ENCODE measurements around the gene HOXD11.

Gene HOXD11

DNA sequence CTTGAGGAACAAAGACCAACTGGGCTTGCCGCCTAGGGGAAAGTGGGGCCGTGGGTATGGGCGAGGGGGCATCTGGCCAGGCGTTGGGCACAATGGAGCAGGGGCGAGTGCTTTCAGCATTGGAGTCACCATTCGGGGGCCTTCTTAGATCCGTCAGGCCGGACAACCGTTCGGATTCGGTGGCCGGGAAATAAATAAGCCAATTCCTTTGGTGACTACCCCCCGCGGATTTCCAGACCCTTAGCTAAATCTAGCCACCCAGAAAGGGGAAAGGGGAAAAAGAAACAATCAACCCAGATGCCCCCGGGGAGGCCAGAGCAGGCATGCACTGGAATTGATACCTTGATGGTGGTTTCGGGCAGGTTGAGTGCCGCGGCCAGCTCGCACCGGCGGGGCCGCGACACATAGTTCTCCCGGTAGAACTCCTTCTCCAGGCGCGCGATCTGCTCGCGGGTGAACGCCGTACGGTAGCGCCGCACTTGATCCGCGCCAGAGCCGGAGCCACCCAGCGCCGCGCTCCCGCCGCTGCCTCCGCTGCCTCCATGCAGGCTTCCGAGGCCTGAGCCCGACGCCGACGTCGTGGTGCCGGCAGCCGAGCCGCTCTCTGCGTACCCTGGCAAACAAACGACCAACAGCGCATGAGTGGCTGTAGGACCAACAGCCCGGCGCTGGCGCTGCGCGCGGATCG lies 25.1 kb upstream of the HOXD11 start:
- no peak for DNase-seq

DNA sequence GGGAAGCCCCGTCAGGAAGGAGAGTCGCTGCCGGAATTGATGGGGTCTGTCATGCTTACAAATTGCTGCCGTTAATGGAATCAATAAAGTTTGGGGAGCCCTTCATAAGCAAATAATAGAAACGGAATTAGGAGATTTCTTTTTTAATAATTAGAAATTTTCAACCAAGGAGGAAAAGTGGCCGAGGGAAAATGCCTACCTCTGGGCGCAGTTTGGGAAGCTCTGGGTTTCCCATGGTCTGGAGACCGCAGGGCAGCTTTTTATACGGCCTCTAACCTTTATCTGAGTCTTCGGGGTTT lies 24.6 kb upstream of the HOXD11 start:
- DNase-seq: no peak

DNA sequence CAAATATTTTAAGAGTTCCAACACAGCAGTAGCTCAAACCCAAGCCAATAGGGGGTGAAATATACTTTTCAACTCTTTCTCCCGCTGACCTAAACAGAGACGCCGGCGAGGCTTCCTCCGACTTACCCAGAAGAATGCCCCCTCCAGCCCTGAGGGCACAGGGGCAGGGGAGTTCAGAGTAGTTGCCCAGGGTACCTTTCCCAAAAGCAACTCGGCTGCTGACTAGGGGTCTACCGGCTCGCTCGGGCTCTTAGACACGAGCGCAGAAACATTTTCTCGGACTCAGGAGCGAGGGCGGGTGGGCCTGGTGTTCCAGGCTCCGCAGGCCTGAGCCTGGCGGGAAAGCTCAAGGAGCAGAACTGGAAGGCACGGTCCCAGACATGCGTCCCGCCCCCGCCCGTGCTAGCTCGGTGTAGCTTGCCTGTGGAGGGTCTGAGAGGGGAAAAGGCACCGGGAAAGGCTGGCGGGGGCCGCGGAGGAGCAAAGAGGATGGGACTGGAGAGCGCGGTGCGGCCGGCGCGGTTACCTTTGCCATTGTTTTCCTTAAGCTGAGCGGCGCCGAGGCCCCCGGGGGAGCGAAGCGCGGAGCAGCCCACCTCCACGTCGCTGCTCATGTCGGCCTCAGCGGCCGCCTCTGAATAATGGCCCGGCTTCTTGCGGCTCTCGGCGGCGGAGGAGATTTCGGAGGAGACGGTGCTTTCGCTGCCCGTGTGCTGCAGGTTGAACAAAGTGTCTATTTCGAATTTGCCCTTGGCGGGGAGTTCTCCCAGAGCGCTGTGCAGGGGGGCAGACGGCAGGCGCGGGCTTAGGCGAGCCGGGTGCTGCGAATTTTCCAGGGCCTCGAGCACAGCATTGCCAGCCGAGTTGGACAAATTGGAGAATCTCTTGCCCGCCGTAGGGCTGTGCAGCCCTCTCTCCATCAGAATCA lies 24.0 kb upstream of the HOXD11 start:
- DNase-seq: no peak

DNA sequence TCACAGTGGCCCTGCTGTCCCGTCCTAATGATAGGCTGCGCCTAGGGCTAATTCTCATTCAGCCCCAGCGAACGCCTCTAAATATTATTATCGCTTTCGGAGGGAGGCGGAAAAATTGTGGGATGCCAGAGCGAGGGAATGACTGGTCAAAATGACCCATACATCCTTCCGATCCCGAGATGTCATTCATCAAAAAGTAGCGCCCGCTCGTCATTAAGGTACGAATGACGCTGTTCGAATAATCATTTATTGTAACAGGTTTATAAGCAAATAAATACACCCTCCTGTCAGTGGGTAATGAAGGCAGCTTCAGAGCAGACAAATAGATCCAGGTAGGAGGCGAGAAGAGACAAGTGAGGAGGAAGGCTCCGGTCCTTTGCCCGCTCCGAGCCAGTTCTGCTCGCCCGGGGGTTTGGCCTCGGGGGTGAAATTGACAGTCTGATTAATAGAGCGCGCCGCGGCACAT lies 23.3 kb upstream of the HOXD11 start, which contains the start of gene EVX2:
EVX2 (minus strand) TSS at position 167 of the 466 bp plus-strand sequence. CDS start 186 bp downstream, outside the sequence.
- DNase-seq: no peak

DNA sequence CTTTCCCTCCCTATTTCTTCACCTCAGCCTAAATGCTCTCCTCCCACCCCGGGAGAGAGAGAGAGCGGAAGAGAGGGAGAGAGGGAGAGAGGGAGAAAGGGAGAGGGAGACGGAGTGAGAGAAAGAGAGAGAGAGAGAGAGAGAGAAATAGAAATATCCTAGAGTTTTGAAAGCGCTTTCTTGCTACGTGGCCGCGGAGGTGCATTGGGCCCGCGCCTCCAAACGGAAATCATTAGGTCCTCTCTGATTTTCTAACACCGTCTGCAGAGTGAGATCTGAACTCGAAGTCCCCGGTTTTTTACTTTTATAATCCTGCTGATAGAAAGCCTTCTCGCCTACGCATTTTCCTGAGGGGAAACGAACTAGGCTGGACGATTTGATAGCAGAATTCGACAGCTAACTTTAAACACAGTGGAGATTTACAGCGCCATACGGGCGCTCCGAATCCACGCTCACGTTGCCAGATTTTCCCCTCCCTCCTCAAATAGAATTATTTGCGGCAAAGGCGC lies 22.4 kb upstream of the HOXD11 start:
- DNase-seq: no peak

DNA sequence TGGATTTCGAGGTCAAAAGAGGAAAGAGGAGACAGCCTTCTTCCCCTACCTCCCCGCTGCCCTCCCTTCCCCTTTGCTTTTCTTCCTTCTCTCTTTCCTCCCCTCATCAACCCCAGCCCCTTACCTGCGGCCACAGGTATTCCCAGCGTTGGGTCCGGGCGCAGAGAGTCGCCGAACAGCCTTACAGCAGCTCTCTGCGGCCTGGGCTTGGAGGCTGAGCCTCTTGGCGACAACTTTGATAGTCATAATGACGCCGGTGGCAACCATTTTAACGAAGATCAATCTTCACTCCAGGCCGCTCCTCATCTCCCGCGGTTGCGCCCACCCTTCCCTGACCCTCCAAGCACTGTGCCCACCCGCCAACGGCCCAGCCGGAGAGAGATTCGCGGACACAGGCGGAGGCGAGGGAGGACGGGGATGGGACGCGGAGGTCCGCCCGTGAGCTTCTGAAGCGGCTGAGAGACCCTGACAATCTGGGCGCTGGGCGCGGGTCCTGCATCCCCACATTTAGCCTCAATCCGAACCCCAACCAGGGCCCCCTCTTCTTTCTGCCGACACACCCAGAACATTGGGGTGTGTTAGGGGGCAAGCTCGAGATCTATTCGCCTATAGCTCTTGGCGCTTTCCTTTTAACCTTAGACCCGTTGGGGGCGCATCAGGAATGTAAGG lies 21.8 kb upstream of the HOXD11 start:
- DNase-seq: no peak

DNA sequence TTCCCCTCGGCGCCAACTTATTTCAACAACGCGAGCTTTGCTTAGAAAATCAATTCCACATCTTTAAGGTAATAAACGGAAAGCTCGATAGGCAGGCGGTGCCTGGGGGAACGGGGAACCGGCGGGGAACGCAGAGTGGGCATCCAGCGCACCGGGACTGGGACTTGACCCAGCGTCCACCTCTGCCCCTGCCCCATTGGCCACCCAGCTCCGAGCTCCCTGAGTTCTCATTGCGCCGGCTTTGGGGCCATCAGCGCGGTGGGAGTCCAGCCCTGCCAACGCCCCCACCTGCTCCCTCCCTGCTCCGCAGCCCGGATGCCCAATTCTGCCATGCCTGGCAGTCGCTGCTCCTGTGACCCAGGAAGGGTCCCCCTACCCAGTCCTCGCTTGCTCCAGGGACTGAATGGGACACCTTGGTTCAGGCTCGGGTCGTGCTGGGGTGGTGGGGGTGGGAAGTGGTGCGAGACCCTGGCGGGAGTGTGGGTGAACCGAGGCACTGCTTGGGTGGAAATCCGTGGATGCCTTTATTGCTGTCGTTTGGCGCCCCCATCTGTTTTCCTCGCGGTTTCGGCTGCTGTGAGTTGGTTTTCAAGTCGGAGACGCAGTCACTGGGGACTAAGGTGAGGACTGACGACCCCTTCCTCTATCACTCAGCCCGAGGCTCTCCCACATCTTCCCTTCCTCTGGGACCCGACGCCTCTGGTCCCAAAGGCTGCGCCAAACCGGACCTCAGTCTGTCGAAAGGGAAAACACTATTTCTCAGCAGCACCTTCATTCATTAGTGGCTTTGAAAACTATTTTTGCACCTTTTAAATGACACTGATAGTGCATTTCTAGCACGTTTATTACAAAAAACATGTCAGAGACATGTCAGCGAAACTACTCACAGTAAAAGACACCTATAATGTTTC lies 21.0 kb upstream of the HOXD11 start:
- DNase-seq: no peak

DNA sequence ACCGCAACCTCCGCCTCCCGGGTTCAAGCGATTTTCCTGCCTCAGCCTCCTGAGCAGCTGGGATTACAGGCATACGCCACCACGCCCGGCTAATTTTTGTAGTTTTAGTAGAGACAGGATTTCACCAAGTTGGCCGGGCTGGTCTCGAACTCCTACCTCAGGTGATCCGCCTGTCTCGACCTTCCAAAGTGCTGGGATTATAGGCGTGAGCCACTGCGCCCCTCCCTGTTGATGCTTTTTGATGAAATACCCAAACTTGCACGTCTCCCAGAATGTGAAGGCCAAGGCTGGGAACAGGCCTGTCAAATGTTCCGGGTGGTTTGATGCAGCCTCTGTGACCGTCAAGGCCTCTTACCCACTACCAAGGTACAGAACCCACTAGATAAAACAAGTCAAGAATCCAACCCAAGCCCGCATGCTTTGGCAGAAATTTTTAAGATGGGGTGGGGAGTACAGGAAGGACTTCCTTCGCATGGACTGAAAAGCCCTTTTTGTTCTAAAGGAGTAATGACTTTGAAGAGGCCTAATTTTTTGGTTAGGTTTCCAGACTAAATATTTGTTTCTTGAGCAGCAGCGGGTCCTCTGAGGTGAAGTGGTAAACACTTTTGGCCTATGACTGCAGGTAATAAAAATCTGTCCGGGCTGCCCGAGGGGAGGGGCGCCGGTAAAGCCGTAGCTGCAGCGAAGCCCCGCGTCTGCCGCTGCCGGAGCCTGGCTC lies 19.6 kb upstream of the HOXD11 start:
- no peak for DNase-seq

DNA sequence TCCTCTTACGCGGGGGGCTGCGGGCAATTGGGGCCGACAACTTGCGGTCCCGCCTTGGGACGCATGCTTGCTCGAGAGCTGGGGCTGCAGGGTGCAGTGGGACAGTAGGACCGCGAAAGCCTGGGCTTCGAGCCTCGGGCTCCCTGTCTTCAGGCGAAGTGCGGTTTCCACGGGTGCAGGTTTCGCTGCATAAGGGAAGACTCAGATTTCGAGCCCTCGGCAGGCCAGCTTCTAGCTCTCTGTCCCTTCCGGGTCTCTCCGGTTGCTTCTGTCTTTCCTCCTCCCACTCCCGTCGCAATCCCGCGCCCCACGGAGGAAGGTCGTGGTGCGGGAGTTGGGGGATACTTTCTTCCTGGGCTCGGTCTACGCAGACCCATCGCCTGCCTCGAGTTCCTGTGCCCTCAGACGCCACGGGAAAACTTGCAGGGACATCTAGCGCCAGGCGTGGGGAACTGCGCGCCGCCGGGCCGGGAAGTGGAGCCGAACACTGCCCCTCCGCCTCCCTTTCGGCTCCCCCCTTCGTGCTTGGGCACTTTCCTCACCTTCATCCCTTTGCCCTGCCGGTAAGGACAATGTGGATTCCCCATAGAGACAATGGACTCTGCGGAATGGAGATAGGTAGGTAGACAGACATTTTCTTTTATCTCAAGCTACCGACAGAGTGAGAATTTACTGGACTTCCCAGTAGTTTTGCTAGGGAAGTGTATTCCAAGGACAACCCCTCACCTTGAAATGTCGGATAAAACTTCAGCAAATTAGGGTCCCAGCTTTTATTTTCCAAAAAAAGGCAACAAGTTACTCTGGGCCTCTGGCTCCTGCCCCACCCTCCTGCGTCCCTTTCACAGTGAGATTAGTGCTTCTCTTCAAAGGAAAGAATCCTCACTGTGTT lies 18.8 kb upstream of the HOXD11 start:
- DNase-seq: peak; percentile 30

DNA sequence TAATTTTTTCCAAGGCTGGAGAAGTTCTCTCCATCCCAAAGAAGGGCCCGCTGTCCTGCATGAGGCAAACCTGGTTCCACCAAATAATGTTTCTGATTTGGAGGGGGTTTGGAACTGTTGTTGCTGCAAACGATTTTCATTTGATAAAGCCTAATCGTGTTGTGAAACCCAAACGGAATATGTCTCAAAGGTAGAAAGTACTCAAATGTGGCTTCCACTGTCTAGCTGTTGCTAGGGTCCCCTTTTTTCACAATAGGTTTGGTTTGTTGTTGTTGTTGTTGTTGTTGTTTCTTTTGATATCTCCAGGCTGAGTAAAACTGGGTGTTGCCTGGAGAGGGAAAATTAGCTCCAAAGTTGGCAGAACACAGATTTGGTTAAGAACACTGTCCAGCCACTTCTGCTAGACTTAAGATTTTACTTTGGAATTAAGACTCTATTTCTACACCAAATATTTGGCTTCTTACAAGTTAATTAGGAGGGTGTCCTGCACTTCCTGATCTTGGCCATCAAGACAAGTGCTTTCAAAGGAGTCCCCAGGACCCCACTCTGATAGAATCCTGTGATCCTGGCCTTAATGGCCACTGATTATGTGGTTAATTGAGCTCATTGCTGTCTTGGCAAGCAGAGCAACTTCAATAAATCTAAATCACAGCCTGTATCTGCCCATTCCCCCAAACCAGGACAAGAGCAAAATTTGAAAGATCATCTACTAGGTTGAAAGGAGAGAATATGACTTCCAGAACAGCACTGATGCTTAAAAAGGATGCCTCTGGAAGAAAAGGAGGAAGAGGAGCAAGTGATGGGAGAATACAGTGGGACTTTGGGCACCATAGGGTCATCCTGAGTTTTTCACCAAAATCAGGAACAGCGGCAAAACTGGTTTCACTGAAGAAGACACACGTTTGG lies 17.9 kb upstream of the HOXD11 start:
- DNase-seq: no peak

DNA sequence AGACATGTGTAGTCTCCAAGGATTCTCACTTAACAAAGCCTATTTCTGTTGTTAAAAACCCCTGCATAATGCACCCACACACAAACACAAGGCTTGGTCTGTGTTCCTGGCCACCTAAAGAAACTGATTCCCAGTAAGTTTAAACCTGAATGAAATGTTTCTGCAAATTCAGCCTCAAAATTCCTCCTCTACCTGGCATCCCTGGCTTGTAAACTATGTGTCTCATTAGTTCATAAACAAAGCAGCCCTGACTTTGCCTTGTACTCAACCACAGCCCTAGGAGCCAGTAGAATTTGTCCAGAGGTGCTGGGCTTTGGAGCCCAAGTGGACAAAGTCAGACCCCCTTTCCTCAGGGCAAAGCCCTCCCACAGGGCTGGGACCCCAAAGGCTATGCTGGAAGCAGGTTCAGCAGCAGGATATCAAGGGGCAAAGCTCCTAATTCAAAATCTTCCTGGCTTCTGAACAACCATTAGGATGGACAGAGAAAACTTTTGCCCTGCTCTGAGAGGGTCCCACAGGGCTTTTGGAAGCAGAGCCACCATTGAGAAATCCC lies 17.2 kb upstream of the HOXD11 start:
- no peak for DNase-seq

DNA sequence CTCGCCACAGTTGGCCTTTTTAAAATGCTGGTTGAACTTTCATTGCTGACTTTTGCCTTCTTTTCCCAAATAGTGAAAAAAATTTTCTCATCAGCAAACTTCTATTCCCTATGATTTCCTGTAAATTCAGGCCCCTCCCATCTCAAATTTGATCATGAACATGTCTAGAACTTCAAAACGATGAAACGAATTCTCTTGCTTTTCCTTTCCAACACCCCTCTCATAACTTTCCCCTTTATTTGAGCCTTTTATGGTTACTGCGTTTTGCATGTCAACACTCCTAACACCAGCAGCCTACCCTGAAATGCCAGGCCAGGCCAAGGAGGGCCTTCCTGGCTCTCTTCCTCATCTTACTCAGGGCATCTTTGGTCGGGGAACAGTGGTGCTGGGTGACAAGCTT lies 16.2 kb upstream of the HOXD11 start:
- no peak for DNase-seq

DNA sequence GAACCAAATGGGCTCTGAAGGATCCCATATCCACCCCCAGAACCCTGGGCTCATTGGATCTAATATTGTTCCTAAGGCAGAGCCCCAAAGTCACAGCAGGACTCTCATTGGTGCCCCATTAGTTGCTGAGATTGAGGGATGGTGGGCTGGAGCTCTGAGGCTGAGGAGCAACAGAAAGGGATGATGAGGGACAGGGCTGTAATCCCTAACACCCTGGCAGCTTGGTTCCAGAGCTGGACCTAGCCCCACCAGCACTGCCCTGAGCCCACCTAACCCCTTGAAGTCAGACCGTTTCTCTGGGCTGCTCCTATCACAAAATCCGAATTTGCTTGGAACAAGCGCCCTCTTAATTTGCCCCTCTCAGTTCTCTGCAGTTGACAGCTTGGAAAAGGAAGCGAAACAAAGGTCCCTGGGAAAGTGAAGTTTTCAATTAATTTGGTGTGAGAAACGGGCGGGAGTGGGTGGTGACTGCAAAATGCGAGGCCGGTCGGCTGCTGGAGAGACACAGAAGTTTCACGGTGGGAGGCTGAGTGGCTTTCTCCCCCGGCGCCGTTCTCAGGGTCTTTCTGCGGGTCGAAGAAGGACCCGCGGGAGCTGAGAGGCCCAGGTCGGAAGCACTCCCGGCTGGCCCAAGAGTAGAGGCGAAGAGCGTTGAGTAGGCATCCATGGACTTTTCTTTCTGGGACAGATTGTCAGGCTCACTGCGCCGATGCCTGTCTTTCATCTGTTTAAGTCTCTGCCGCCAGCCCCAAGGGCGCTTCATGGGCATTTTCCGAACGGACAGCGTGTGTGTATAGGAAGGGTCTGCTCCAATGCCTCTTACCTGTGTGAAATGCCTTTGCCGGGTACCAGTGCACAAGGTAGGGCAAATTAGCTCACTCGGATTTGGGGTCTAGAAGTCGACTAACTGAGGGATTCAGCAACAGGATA lies 15.5 kb upstream of the HOXD11 start:
- no peak for DNase-seq

DNA sequence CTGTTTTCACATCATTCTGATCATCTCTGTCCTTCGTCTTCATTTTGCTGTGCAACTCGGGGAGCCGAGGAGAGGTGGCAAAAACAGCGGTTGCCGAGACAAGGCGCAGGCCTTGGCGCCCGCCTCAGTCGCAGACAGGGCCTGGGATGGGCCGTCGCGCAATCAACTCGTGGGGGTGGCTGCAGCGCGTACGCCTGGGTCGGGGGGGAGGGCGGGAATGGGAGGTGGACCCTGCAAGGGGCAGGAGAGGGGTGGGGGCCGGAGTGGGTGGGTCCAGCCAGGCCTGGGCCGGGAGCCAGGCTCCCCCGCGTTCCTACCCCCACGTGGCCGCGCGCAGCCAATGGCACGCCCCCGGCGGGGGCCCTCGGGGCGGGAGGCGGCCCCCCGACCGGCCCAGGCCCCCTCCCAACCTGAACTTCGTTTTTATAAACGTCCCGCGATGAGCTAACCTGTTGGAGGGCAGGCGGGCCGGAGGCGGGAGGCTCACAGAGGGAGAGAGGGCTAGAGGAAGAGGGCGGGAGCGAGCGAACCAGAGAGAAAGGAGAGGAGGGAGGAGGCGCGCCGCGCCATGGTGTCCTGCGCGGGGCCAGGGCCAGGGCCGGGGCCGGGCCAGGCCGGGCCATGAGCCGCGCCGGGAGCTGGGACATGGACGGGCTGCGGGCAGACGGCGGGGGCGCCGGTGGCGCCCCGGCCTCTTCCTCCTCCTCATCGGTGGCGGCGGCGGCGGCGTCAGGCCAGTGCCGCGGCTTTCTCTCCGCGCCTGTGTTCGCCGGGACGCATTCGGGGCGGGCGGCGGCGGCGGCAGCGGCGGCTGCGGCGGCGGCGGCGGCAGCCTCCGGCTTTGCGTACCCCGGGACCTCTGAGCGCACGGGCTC lies 14.6 kb upstream of the HOXD11 start, which contains the start of gene HOXD13:
HOXD13 (plus strand) TSS at position 452 of the 875 bp plus-strand sequence; CDS start at position 622, 170 bp downstream.
- no peak for DNase-seq

DNA sequence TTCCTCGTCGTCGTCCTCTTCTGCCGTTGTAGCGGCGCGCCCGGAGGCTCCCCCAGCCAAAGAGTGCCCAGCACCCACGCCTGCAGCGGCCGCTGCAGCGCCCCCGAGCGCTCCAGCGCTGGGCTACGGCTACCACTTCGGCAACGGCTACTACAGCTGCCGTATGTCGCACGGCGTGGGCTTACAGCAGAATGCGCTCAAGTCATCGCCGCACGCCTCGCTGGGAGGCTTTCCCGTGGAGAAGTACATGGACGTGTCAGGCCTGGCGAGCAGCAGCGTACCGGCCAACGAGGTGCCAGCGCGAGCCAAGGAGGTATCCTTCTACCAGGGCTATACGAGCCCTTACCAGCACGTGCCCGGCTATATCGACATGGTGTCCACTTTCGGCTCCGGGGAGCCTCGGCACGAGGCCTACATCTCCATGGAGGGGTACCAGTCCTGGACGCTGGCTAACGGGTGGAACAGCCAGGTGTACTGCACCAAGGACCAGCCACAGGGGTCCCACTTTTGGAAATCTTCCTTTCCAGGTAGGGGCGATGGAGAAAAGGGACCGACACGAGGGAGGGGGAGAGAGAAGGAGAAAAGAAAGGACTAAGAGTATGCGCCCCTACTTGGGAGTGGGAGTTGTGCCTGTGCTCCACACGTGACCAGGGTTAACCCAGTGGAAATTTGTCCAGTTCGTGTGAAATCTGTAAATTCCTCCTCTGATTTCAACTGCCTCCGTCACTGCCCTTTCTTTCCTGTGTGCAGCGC lies 13.8 kb upstream of the HOXD11 start:
- DNase-seq: no peak

DNA sequence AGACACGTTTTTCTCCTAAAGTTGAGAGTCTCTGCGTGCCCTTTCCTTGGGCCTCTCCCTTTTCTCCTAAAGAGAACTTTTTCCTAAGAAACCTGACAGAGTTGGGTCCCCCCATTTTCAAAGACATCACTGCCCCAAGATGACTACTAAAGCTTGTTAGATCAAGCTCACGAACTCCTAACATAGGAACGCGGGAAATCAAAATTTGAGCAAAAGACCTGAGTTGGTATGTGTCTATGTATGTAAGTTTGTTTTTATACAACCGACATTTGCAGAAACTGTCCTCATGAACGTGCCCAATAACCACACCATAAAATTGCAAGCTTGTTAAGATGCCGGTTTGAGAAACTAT lies 13.2 kb upstream of the HOXD11 start:
- DNase-seq: no peak

Measured in CD4-positive, alpha-beta T cell treated with Interleukin-12 subunit alpha and Interleukin-12 subunit beta, for 1 hour (primary cell).